Activated CD4-positive, alpha-beta T cell treated with anti-CD3 and anti-CD28 coated beads, Interleukin-2, amount 10 ng/mL, durations not matched to agents 24 days and 14 days (primary cell): Measurements from ENCODE around the gene KCNJ5. TPM values are rescaled to one million over a fixed set of nuclear protein-coding genes. Genes with fewer than 3 reads are reported as not detected.

Source experiments
- DNase-seq: peaks from one replicate; pipeline ENCODE4 v3.0.0; 2022
- H3K27ac Mint-ChIP-seq: one replicate; pipeline ENCODE4 v1.8.0; 2022; ENCODE audit warnings: mild to moderate bottlenecking, mixed read lengths
- H3K27me3 Mint-ChIP-seq: one replicate; pipeline ENCODE4 v1.8.0; 2022; ENCODE audit warnings: mixed read lengths
- H3K36me3 Mint-ChIP-seq: one replicate; pipeline ENCODE4 v1.8.0; 2022; ENCODE audit warnings: low read depth, mild to moderate bottlenecking, mixed read lengths
- H3K4me1 Mint-ChIP-seq: one replicate; pipeline ENCODE4 v1.8.0; 2021; ENCODE audit warnings: mixed read lengths
- H3K4me3 Mint-ChIP-seq: one replicate; pipeline ENCODE4 v1.8.0; 2022; ENCODE audit warnings: mild to moderate bottlenecking, moderate library complexity, mixed read lengths
- H3K9me3 Mint-ChIP-seq: one replicate; pipeline ENCODE4 v1.8.0; 2021; ENCODE audit warnings: mixed read lengths
- intact Hi-C: fragments of 100-400 bp; cut with micrococcal nuclease; formaldehyde crosslinking; loops from one replicate; pipeline ENCODE4 v1.15.1; 2023
- total RNA-seq: library from RNA; stranded (reverse); gene quantifications from 2 replicates; pipeline ENCODE4 v1.2.3, GENCODE V29; 2022

KCNJ5 gene
- total RNA-seq, 1 donor from 2014 or later: not detected

- Mint-ChIP-seq H3K27ac (no peak overlapping the region), H3K36me3 (no peaks in the 10 kb centered on the region), H3K4me1 (peaks cover 8% of the 10 kb centered on the region), H3K9me3 (no peaks in the 10 kb centered on the region), H3K4me3 (no peak overlapping the region), H3K27me3 (peaks cover 65% of the 10 kb centered on the region)
- intact Hi-C loops: no loop called here
- DNase-seq: no peak
Measured at GRCh38 chr11:128894286-128894681, 3.1 kb downstream of the KCNJ5 start.

DNA sequence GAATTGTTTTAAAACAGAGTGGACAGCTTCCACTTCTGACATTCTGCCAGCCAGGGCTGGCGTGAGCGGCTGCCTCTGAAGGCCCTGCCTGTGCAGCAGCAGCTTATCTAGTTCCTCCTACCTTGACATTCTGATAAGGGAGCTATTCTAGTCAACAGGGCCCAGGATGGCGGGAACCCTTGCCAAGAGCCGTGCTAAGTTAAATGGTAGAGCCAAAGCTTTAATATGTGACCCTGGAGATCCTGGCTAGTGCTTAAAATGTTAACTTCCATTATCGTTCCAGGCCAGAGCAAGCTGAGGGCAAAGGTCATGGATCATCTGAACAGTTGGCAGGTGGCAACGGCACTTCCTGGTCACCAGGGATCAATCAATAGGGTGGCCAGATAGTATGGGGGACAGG, 3.5 kb downstream of the KCNJ5 start:
- H3K27ac Mint-ChIP-seq: no peak overlapping the region
- H3K4me1 Mint-ChIP-seq: peaks cover 8% of the 10 kb centered on the region
- H3K27me3 Mint-ChIP-seq: peaks cover 61% of the 10 kb centered on the region

DNA sequence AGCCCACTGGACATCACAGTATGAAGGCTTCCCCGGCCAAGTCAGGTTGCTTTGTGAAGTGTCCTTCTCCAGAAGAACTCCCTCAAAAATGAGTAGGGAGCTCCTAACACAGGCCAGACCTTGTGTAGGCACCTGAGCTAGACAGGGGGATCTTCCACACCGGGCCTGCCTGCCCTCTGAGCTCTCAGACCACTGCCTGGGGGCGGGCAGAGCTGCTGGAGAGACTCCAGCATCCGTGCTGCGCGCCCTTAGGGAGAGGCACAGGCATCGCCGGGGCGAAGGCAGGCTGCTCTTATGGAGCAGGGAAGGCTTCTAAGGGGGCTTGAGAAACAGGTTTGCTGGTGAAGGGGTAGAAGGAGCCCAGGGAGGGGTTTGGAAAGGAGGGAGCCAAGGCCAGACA, 4.4 kb downstream of the KCNJ5 start:
- no peak overlapping the region for H3K4me3 Mint-ChIP-seq
- H3K27me3 Mint-ChIP-seq: peaks cover 54% of the 10 kb centered on the region
- intact Hi-C loops: no loop called here
- H3K27ac Mint-ChIP-seq: no peak overlapping the region
- no peaks in the 10 kb centered on the region for H3K9me3 Mint-ChIP-seq
- H3K36me3 Mint-ChIP-seq: no peaks in the 10 kb centered on the region
- peak; percentile 54 for DNase-seq
- peaks cover 8% of the 10 kb centered on the region for H3K4me1 Mint-ChIP-seq

More for the DNA sequence above, 3.5 kb downstream of the KCNJ5 start:
- DNase-seq: no peak
- no peaks in the 10 kb centered on the region for H3K9me3 Mint-ChIP-seq
- H3K4me3 Mint-ChIP-seq: no peak overlapping the region
- no peaks in the 10 kb centered on the region for H3K36me3 Mint-ChIP-seq
- intact Hi-C loops: no loop called here

DNA sequence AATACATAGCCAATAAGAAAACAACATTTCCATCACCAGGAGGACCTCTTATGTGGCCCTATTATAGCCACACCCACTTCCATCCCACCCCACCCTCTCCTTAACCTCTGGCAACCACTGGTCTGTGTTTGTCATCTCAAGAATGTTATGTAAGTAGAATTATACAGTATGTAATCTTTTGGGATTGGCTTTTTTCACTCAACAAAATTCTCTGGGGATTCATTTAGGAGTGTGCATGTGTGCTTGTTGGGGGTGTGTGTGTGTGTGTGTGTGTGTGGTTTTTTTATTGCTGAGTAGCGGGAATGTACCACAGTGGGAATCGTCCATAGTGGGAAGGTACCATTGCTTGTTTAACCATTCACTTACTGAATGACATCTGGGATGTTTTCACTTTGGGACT, 5.2 kb downstream of the KCNJ5 start:
- Mint-ChIP-seq H3K9me3 (no peaks in the 10 kb centered on the region), H3K4me3 (no peak overlapping the region), H3K27me3 (peaks cover 53% of the 10 kb centered on the region), H3K36me3 (no peaks in the 10 kb centered on the region), H3K27ac (no peak overlapping the region), H3K4me1 (peaks cover 6% of the 10 kb centered on the region)
- no peak for DNase-seq
- intact Hi-C loops: no loop called here

GRCh38 chr11:128897826-128898225, 6.7 kb downstream of the KCNJ5 start:
- no peak overlapping the region for H3K27ac Mint-ChIP-seq

GRCh38 chr11:128898580-128899344, 7.6 kb downstream of the KCNJ5 start:
- intact Hi-C loops: no loop called here
- H3K4me3 Mint-ChIP-seq: no peak overlapping the region
- peaks cover 4% of the 10 kb centered on the region for H3K4me1 Mint-ChIP-seq
- no peaks in the 10 kb centered on the region for H3K9me3 Mint-ChIP-seq
- H3K27ac Mint-ChIP-seq: no peak overlapping the region
- no peaks in the 10 kb centered on the region for H3K36me3 Mint-ChIP-seq
- no peak for DNase-seq
- H3K27me3 Mint-ChIP-seq: peaks cover 54% of the 10 kb centered on the region

More at GRCh38 chr11:128897826-128898225, 6.7 kb downstream of the KCNJ5 start:
- DNase-seq: no peak
- Mint-ChIP-seq H3K4me3 (no peak overlapping the region), H3K27me3 (peaks cover 49% of the 10 kb centered on the region), H3K4me1 (peaks cover 4% of the 10 kb centered on the region), H3K36me3 (no peaks in the 10 kb centered on the region), H3K9me3 (no peaks in the 10 kb centered on the region)
- intact Hi-C loops: no loop called here

GRCh38 chr11:128900468-128900867, 9.3 kb downstream of the KCNJ5 start:
- no peak overlapping the region for H3K4me3 Mint-ChIP-seq
- H3K27ac Mint-ChIP-seq: no peak overlapping the region
- no peak for DNase-seq
- peaks cover 6% of the 10 kb centered on the region for H3K4me1 Mint-ChIP-seq
- H3K9me3 Mint-ChIP-seq: no peaks in the 10 kb centered on the region
- H3K36me3 Mint-ChIP-seq: no peaks in the 10 kb centered on the region
- H3K27me3 Mint-ChIP-seq: peaks cover 56% of the 10 kb centered on the region
- intact Hi-C loops: loop anchor here (10.0 kb wide), 1 partner anchor 154 kb away; no protein-coding TSS in a partner anchor

DNA sequence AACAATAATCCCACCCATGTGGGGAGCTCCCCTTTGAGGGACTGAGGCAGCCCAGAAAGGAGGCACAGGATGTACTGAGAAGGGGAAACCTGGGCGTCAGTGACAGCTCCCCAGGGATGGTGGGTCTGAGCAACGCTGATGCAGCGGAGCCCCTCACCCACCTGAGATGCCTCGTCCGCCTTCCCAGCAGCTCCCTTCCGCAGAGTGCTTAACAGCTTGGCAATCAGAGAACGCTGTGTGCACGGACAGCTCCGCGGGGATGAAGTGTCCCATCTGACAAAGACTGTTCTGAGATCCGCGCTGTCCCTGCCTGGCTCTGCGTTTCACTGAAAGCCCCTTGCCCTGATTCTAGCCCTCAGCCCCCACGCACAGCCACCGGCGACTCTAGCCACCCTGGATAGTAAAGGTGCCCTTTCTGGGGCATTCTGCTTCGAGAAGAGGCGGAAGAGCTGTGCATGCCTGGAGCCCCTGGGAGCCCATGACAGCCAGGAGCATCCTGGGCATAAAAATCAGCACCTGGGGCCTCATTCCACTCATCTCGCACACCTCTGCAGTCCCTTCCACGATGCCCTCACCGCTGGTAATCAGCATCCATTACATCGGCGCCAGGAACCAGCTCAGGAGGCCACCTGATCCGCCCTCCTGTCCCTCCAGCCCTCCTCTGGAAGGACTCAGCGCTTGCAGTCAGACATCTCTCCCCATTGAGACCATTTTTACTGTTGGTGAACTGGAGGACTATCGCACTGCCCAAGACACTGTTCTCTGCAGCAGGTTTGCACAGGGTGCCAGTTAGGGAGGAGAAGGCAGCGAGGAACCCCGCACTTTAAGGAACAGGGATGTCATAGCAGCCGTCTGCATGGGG, 10.7 kb downstream of the KCNJ5 start:
- Mint-ChIP-seq H3K27me3 (peaks cover 61% of the 10 kb centered on the region), H3K4me3 (no peak overlapping the region), H3K36me3 (no peaks in the 10 kb centered on the region), H3K27ac (peak overlapping the region; percentile 34), H3K4me1 (peaks cover 12% of the 10 kb centered on the region), H3K9me3 (no peaks in the 10 kb centered on the region)
- DNase-seq: no peak
- intact Hi-C loops: loop anchor here (10.0 kb wide), 1 partner anchor 153 kb away; no protein-coding TSS in a partner anchor

DNA sequence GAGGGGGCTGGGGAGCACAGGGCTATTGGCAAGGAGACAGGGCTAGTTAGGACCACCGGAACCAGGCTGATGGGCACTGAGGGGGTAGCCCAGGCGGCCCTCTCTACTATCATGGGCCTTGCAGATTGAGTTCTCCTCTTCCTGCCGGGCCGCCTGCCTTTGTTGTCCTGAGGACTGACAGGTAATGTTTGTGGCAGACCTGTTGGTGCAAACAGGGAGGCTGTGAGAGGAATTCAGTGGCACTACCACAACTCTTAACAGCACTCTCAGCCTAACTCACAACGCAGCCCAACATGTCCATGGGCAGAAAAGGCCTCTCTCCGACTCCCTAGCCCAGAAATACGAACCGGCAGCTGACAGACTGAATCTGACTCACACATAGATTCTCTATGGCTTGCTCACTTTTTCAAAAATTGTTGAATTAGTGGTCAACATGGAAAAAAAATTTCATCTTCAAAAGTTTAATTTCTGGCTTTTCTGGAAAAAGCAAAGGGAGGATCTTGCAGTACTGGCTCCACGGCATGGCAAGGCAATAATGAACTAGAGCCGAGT, 11.4 kb downstream of the KCNJ5 start:
- Mint-ChIP-seq H3K36me3 (no peaks in the 10 kb centered on the region), H3K9me3 (no peaks in the 10 kb centered on the region), H3K27ac (no peak overlapping the region), H3K4me1 (peaks cover 12% of the 10 kb centered on the region), H3K4me3 (no peak overlapping the region), H3K27me3 (peaks cover 64% of the 10 kb centered on the region)
- DNase-seq: no peak
- intact Hi-C loops: loop anchor here (10.0 kb wide), 1 partner anchor 152 kb away; no protein-coding TSS in a partner anchor

GRCh38 chr11:128903248-128904061, 12.3 kb downstream of the KCNJ5 start:
- Mint-ChIP-seq H3K4me3 (no peak overlapping the region), H3K27ac (no peak overlapping the region), H3K27me3 (peaks cover 64% of the 10 kb centered on the region), H3K4me1 (peaks cover 12% of the 10 kb centered on the region), H3K36me3 (no peaks in the 10 kb centered on the region), H3K9me3 (no peaks in the 10 kb centered on the region)
- intact Hi-C loops: loop anchor here (2.0 to 10.0 kb wide), 2 partner anchors 13 to 151 kb away; partner anchors contain the start of gene KCNJ5
- DNase-seq: no peak

DNA sequence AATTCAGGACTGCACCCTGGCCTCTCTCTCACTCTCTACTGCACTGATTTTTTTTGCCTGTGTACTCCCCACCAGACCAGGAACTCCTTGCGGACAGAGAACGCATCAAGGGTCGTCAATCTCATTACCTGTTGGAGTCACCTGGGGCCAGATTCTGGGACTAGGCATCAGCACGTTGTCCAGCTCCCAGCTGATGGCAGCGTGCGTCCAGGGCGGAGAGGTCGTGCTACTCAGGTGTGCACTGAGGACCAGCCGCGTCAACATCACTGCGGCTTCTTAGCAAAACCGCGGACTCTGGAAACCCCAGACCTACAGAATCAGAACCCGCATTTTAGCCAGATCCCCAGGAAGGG, 13.1 kb downstream of the KCNJ5 start:
- peaks cover 65% of the 10 kb centered on the region for H3K27me3 Mint-ChIP-seq
- no peaks in the 10 kb centered on the region for H3K9me3 Mint-ChIP-seq
- no peaks in the 10 kb centered on the region for H3K36me3 Mint-ChIP-seq
- peak overlapping the region; percentile 30 for H3K4me3 Mint-ChIP-seq
- intact Hi-C loops: loop anchor here (2.0 to 10.0 kb wide), 2 partner anchors 13 to 151 kb away; partner anchors contain the start of gene KCNJ5
- H3K27ac Mint-ChIP-seq: no peak overlapping the region
- H3K4me1 Mint-ChIP-seq: peaks cover 12% of the 10 kb centered on the region
- no peak for DNase-seq

DNA sequence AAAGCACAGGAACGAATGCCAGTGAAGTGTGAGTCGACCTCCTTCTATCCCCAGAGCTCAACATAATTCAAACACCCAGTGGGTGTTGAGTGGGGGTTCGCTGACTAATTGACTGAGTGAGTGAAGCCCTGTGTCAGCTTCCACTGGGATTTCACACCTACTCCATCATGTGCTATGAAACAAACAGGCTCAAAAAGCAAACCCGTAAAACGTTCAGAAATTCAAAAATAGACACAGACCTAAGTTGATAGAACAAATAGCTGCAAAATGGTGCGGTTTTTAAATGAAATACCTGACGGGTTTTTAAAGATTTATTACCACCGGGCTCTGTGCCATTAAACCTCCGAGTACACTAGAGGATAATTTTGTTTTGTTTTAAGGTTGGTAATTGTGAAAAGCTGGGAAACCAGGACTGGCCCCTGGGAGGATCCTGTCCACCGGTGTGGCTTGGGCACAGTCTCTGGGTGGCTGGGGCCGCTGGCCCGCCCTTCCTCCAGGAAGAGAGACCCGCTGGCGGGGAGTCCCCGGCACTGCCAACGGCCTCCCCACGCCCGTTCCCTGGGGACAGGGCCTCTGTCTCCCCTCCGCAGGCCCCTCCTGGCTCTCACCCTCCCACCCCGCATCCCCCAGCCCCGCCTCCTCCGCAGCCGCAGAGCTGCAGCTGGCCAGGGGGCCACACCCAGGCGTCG, 13.6 kb downstream of the KCNJ5 start:
- no peak for DNase-seq
- H3K4me3 Mint-ChIP-seq: peak overlapping the region; percentile 30
- H3K27me3 Mint-ChIP-seq: peaks cover 70% of the 10 kb centered on the region
- no peaks in the 10 kb centered on the region for H3K9me3 Mint-ChIP-seq
- H3K27ac Mint-ChIP-seq: no peak overlapping the region
- peaks cover 12% of the 10 kb centered on the region for H3K4me1 Mint-ChIP-seq
- no peaks in the 10 kb centered on the region for H3K36me3 Mint-ChIP-seq
- intact Hi-C loops: loop anchor here (2.0 to 10.0 kb wide), 2 partner anchors 14 to 150 kb away; partner anchors contain the start of gene KCNJ5
